SK-N-SH treated with all-trans-retinoic acid at 6 μM for 48 hours (cell line): ENCODE results near the gene GNAI1.

Source experiments
- ATAC-seq: fragments of 200-7000 bp; cut with Tn5 transposase; 3 replicates; pipeline ENCODE4 v1.9.1; 2020; ENCODE audit warnings: mild to moderate bottlenecking, moderate library complexity
- ARNTL ChIP-seq: fragments of 450-650 bp; formaldehyde crosslinking; IDR thresholded peaks from 2 replicates; pipeline ENCODE4 v1.5.0; 2020; ENCODE audit warnings: low read depth, mild to moderate bottlenecking, moderate library complexity, borderline replicate concordance
- CSDC2 ChIP-seq: fragments of 250-450 bp; sonication (Bioruptor Pico); IDR thresholded peaks from 2 replicates; pipeline ENCODE4 v1.5.0; 2020; ENCODE audit warnings: mild to moderate bottlenecking, moderate library complexity
- ISL1 ChIP-seq: fragments of 250-450 bp; sonication (Bioruptor Pico); IDR thresholded peaks from 2 replicates; pipeline ENCODE4 v2.1.2; 2022; ENCODE audit warnings: mild to moderate bottlenecking, moderate library complexity
- TCF4 ChIP-seq: fragments of 250-450 bp; sonication (Bioruptor Pico); IDR thresholded peaks from 2 replicates; pipeline ENCODE4 v1.8.0; 2021; ENCODE audit warnings: mild to moderate bottlenecking, moderate library complexity, borderline replicate concordance
- TOX ChIP-seq: fragments of 250-450 bp; sonication (Bioruptor Pico); IDR thresholded peaks from 2 replicates; pipeline ENCODE4 v1.8.0; 2021; ENCODE audit warnings: mild to moderate bottlenecking, moderate library complexity, borderline replicate concordance
- ZFP3 ChIP-seq: fragments of 250-450 bp; sonication (Bioruptor Pico); IDR thresholded peaks from 2 replicates; pipeline ENCODE4 v1.5.0; 2020; ENCODE audit warnings: mild to moderate bottlenecking, moderate library complexity
- ZFP30 ChIP-seq: fragments of 450-650 bp; formaldehyde crosslinking; IDR thresholded peaks from 2 replicates; pipeline ENCODE4 v1.5.0; 2022; ENCODE audit warnings: mild to moderate bottlenecking, moderate library complexity
- ZNF565 ChIP-seq: fragments of 450-650 bp; formaldehyde crosslinking; conservative IDR thresholded peaks from 2 replicates; pipeline ENCODE4 v1.5.0; 2020; ENCODE audit warnings: low read depth, mild to moderate bottlenecking, moderate library complexity
- ZNF8 ChIP-seq: fragments of 450-650 bp; formaldehyde crosslinking; IDR thresholded peaks from 2 replicates; pipeline ENCODE4 v1.5.0; 2020; ENCODE audit warnings: mild to moderate bottlenecking, moderate library complexity
- TF ChIP-seq, protein P1 (sequence below): fragments of 250-450 bp; sonication (Bioruptor Pico); IDR thresholded peaks from 2 replicates; pipeline ENCODE4 v1.8.0; 2020; ENCODE audit warnings: mild to moderate bottlenecking, moderate library complexity, borderline replicate concordance
- TF ChIP-seq, protein P2 (sequence below): fragments of 250-450 bp; sonication (Bioruptor Pico); IDR thresholded peaks from 2 replicates; pipeline ENCODE4 v1.5.1; 2020; ENCODE audit warnings: low read depth, mild to moderate bottlenecking, moderate library complexity
- TF ChIP-seq, protein P3 (sequence below): fragments of 250-450 bp; sonication (Bioruptor Pico); IDR thresholded peaks from 2 replicates; pipeline ENCODE4 v1.5.0; 2020; ENCODE audit warnings: mild to moderate bottlenecking, moderate library complexity
- TF ChIP-seq, protein P4 (sequence below): fragments of 250-450 bp; sonication (Bioruptor Pico); IDR thresholded peaks from 2 replicates; pipeline ENCODE4 v1.8.0; 2021; ENCODE audit warnings: low read depth, mild to moderate bottlenecking, moderate library complexity, borderline replicate concordance
- TF ChIP-seq, protein P5 (sequence below): fragments of 250-450 bp; sonication (Bioruptor Pico); IDR thresholded peaks from 2 replicates; pipeline ENCODE4 v1.5.1; 2021; ENCODE audit warnings: mild to moderate bottlenecking, moderate library complexity

The GNAI1 gene

DNA sequence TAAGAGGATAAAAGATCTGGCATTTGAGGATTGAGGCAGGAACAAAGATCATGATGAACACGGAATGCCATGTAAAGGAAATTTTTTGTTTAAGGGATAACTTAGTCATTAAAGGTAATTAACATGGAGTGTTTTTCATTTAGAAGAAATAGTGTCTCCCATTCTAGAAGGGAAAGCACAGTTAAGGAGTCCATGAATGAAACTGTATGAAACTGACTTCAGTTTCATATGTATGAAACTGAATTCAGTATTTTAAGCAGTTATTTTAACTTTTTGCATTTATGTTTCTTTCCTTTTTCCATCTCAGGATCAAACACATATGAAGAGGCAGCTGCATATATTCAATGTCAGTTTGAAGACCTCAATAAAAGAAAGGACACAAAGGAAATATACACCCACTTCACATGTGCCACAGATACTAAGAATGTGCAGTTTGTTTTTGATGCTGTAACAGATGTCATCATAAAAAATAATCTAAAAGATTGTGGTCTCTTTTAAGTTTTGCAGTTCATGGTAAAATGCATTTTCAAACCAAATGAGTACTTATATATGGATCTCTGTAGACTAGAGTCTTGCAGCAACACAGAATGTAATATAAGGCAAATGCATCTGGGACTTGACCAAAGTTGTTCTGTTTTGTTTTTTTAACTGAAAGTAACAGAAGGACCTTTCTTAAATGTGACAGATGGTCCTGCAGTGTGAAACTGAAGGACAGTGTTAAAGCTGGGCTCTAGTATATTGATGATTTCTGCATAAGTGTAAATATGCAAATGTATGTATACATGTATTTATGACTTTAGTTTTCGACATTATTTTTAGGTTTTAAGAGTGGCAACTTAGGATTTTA is 82.6 kb downstream of the GNAI1 start:
- TF ChIP-seq ZFP30 (CRISPR knock-in tag) (no peak), TCF4 (no peak)
- no peak for ATAC-seq

DNA sequence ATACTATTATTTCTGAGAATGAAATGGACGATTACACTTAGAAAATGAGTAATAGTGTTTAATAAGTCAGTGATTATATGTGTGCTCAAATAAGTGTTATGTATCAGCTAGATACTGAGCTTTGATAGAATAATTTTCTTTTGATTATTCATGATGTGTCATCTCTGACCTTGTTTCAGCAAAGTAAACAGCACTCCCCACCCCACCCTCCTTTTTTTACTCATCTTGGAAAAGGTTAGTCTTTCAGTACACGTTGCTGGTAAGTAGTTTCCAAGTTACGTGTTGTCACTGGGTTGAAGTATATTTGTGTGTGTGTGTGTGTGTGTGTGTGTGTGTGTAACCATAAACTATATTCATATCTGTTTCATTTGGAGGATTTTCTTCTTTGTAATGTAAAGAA is 84.1 kb downstream of the GNAI1 start:
- 0 out of 3 replicates have a peak, but pooled peaks have one; percentile 10 for ATAC-seq
- TF ChIP-seq, protein P1, sequence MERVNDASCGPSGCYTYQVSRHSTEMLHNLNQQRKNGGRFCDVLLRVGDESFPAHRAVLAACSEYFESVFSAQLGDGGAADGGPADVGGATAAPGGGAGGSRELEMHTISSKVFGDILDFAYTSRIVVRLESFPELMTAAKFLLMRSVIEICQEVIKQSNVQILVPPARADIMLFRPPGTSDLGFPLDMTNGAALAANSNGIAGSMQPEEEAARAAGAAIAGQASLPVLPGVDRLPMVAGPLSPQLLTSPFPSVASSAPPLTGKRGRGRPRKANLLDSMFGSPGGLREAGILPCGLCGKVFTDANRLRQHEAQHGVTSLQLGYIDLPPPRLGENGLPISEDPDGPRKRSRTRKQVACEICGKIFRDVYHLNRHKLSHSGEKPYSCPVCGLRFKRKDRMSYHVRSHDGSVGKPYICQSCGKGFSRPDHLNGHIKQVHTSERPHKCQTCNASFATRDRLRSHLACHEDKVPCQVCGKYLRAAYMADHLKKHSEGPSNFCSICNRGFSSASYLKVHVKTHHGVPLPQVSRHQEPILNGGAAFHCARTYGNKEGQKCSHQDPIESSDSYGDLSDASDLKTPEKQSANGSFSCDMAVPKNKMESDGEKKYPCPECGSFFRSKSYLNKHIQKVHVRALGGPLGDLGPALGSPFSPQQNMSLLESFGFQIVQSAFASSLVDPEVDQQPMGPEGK (CRISPR knock-in tag), result peak; percentile 34; the same call in 1 of the 2 replicates
- TF ChIP-seq, protein P2, sequence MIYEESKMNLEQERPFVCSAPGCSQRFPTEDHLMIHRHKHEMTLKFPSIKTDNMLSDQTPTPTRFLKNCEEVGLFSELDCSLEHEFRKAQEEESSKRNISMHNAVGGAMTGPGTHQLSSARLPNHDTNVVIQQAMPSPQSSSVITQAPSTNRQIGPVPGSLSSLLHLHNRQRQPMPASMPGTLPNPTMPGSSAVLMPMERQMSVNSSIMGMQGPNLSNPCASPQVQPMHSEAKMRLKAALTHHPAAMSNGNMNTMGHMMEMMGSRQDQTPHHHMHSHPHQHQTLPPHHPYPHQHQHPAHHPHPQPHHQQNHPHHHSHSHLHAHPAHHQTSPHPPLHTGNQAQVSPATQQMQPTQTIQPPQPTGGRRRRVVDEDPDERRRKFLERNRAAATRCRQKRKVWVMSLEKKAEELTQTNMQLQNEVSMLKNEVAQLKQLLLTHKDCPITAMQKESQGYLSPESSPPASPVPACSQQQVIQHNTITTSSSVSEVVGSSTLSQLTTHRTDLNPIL (CRISPR knock-in tag), result no peak

DNA sequence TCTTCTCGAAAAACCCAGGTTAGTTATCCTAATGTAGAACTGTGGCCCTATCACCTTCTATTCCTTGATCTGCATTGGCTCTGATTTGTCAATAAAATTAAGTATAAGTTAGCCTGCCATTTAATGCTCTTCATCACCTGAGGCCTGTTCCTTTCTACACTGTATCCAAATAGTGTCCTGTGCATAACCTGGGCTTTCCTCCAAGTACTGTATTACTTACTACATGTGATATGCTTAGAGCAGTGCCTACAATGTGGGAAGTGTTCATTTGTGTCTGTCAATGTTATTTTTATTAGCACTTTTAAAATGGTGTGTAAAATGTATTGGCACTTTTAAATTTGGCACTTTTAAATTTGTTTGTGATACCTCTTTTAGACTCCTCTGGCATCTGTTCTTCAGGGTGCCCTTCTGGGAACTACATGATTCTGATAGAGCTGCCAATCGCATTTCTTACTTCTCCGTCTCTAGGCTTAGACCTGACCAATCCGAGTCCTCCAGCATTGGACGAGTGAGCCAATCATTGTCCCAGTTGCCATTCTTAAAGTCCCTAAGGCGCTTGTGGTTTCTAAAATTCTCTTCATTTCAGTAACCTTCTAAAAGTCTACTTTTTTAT is 85.5 kb downstream of the GNAI1 start:
- TF ChIP-seq, protein P1 (CRISPR knock-in tag), result no peak
- TF ChIP-seq, protein P2 (CRISPR knock-in tag), result no peak
- TF ChIP-seq ZFP3 (no peak), CSDC2 (CRISPR knock-in tag) (no peak), ZNF8 (CRISPR knock-in tag) (no peak), ZNF565 (CRISPR knock-in tag) (no peak), ISL1 (CRISPR knock-in tag) (no peak), ARNTL (no peak), TOX (CRISPR knock-in tag) (no peak)
- TF ChIP-seq, protein P3, sequence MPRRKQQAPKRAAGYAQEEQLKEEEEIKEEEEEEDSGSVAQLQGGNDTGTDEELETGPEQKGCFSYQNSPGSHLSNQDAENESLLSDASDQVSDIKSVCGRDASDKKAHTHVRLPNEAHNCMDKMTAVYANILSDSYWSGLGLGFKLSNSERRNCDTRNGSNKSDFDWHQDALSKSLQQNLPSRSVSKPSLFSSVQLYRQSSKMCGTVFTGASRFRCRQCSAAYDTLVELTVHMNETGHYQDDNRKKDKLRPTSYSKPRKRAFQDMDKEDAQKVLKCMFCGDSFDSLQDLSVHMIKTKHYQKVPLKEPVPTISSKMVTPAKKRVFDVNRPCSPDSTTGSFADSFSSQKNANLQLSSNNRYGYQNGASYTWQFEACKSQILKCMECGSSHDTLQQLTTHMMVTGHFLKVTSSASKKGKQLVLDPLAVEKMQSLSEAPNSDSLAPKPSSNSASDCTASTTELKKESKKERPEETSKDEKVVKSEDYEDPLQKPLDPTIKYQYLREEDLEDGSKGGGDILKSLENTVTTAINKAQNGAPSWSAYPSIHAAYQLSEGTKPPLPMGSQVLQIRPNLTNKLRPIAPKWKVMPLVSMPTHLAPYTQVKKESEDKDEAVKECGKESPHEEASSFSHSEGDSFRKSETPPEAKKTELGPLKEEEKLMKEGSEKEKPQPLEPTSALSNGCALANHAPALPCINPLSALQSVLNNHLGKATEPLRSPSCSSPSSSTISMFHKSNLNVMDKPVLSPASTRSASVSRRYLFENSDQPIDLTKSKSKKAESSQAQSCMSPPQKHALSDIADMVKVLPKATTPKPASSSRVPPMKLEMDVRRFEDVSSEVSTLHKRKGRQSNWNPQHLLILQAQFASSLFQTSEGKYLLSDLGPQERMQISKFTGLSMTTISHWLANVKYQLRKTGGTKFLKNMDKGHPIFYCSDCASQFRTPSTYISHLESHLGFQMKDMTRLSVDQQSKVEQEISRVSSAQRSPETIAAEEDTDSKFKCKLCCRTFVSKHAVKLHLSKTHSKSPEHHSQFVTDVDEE (CRISPR knock-in tag), result no peak
- TF ChIP-seq, protein P4, sequence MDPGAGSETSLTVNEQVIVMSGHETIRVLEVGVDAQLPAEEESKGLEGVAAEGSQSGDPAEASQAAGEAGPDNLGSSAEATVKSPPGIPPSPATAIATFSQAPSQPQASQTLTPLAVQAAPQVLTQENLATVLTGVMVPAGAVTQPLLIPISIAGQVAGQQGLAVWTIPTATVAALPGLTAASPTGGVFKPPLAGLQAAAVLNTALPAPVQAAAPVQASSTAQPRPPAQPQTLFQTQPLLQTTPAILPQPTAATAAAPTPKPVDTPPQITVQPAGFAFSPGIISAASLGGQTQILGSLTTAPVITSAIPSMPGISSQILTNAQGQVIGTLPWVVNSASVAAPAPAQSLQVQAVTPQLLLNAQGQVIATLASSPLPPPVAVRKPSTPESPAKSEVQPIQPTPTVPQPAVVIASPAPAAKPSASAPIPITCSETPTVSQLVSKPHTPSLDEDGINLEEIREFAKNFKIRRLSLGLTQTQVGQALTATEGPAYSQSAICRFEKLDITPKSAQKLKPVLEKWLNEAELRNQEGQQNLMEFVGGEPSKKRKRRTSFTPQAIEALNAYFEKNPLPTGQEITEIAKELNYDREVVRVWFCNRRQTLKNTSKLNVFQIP (CRISPR knock-in tag), result no peak
- TF ChIP-seq, protein P5, sequence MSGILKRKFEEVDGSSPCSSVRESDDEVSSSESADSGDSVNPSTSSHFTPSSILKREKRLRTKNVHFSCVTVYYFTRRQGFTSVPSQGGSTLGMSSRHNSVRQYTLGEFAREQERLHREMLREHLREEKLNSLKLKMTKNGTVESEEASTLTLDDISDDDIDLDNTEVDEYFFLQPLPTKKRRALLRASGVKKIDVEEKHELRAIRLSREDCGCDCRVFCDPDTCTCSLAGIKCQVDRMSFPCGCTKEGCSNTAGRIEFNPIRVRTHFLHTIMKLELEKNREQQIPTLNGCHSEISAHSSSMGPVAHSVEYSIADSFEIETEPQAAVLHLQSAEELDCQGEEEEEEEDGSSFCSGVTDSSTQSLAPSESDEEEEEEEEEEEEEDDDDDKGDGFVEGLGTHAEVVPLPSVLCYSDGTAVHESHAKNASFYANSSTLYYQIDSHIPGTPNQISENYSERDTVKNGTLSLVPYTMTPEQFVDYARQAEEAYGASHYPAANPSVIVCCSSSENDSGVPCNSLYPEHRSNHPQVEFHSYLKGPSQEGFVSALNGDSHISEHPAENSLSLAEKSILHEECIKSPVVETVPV (CRISPR knock-in tag), result no peak
- no peak for ATAC-seq
